DLD1 (cell line): ENCODE results near the gene CLTA.

ENCODE experiments used
- in situ Hi-C: cut with HindIII; loops from 2 replicates; pipeline ENCODE4 v1.10.0; 2017; ENCODE audit warnings: low sequenced_read_pairs

The CLTA gene, protein sequence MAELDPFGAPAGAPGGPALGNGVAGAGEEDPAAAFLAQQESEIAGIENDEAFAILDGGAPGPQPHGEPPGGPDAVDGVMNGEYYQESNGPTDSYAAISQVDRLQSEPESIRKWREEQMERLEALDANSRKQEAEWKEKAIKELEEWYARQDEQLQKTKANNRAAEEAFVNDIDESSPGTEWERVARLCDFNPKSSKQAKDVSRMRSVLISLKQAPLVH

GRCh38 chr9:36190388-36191289 is at the start of gene CLTA:
Gene CLTA, plus strand, starts transcription at chr9:36190921. Its CDS starts 136 bp downstream, at chr9:36191057.
- in situ Hi-C loops, result no loop called here

DNA sequence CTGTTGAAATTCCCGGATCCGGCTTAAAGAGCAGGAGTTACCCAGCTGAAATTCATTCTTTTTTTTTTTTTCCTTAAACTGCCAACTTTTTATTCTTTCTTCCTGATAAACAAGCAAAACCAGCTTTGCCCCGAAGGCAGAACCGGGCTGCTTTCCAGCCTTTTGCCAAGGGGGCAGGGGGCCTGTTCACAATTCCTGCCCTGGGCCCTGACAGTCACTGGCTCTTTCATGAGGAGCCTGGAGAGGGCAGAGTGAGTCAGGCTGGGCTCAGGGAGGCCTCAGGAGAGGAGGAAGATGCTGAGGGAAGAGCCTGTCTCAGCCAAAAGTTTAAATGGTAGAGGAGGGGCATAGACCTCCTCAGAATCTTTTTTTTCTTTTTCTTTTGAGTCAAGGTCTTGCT is 49.4 kb upstream of the CLTA start:
- in situ Hi-C loops, result no loop called here

DNA sequence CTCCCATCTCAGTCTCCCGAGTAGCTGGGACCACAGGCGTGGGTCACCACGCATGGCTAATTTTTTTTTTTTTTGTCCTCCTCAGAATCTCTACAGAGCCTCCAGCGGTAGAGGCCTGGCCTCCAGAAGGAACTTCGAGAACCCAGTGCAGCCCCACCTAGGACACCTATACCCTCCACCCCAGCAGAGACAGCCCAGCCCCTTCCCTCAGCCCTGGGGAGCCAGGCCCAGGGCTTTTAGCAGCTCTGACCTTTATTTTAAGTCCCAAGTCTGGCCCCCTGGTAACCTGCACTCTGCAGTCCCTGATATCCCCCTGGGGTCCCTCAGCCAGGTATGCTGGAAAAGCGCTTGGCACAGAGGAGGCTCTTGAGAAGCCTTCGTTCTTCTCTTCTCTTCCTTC is 49.0 kb upstream of the CLTA start:
- in situ Hi-C loops, result no loop called here

DNA sequence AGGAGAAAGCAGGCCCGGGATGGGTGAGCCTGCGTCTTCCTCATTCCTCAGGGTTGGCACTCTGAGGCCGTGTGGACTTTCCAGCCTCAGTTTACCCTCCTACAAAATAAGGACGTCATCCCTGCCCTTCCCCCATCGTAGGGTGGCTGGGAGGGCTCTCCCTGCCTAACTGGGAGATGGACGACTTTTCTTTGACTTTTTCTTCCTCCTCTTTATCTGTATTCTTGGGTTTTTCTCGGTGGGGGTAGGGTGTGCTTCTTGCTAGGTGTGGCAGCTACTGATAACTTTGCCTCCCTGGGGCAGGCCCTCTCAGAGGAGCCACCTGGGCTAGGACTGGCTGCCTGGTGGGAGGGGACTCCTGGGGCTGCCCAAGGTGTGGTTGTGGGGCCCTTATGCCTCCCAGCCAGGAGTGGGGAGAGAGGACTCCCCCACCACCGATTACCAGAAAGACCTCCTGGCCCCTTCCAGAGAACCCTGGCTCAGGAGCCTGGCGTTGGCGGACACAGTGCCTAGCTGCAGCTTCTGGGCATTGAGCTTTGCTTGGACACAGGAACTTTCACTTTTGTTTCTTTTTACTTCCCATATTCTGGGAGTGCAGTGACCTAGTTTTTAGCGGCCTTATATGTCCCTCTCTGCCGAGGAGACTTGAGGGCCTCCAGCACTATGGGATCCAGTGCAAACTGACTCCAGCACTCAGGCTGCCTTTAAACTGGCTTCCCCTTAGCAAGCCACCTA is 48.0 kb upstream of the CLTA start:
- in situ Hi-C loops, result no loop called here

GRCh38 chr9:36143245-36143641 is 47.5 kb upstream of the CLTA start:
- in situ Hi-C loops, result no loop called here

DNA sequence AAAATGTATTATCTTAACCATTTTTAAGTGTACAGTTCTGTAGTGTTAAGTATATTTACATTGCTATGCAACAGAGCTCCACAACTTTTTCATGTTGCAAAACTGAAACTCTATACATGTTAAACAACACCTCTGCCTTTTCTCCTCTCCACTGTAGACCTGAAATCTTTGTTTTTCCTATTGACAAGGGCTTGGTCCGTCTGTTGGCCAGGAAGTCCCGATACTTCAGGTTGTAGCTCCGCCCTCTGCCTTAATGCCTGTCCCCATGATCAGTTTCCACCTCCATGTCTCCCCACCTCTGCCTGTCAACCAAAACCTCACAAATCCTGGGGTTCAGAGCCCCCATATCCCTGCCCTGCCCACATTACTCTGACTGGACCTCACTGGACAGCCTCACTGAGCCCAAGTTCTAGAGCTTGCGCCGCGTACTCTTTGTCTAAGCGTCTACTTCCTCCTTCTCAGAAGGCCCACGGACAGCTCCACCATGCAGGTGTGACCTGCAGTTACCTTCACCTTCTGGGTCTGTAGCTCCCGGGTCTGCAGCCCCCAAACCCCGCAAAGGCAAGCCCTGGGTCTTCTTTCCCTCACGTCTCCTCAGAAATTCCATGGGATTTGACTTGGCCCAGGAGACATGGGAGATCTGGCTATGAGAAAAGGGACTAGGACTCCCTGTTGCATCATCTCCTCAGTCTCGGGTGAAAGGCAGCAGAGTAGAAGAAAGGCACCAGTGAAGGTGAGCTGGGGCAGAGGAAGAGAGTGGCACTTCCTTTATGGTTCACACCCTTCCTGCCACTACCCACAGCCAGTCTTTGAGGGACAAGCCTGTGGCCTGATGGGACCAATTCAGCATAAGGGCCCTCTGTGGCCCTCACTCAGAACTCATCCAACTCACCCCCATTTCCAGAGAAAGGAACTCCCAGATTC is 46.1 kb upstream of the CLTA start:
- in situ Hi-C loops, result no loop called here

DNA sequence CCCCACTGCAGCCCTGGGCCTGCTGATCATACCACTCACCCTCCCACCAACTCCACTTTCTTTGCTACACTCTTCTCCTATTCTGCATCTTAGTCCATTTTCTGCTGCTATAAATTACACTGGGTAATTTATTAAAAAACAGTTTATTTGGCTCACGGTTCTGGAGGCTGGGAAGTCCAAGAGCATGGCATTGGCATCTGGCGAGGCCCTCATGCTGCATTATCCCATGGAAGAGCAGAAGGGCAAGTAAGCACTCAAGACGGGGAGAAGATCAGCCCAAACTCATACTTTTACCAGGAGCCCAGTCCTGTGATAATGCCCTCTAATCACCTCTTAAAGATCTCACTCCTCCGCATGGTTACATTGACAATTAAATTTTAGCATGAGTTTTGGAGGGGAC is 44.8 kb upstream of the CLTA start:
- in situ Hi-C loops, result no loop called here

GRCh38 chr9:36146651-36147050 is 44.1 kb upstream of the CLTA start:
- in situ Hi-C loops, result no loop called here

DNA sequence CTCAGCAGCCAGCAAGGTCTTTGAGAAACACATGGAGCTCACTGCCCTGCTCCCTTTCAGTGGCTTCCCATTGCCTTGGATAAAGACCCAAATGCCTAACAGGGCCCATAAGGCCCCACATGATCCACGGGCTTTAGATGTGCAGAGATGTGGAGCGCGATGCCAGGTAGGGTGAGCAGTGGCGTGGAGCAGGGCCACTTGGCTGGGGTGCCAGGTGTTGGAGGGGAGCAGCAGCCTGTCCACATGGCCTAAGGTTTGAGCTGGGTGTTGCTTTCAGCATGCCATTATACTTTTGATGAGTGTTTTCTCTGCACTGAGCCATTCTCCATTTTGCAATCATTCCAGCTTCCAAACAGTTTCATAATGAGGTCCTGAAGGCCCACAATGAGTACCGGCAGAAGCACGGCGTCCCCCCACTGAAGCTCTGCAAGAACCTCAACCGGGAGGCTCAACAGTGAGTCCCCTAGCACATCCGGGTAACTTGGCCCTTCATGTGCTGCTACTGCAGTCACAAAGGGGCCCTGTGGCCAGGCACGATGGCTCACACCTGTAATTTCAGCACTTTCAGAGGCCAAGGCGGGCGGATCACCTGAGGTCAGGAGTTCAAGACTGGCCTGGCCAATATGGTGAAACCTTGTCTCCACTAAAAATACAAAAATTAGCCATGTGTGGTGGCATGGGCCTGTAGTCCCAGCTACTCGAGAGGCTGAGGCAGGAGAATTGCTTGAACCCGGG is 43.1 kb upstream of the CLTA start:
- in situ Hi-C loops, result no loop called here

DNA sequence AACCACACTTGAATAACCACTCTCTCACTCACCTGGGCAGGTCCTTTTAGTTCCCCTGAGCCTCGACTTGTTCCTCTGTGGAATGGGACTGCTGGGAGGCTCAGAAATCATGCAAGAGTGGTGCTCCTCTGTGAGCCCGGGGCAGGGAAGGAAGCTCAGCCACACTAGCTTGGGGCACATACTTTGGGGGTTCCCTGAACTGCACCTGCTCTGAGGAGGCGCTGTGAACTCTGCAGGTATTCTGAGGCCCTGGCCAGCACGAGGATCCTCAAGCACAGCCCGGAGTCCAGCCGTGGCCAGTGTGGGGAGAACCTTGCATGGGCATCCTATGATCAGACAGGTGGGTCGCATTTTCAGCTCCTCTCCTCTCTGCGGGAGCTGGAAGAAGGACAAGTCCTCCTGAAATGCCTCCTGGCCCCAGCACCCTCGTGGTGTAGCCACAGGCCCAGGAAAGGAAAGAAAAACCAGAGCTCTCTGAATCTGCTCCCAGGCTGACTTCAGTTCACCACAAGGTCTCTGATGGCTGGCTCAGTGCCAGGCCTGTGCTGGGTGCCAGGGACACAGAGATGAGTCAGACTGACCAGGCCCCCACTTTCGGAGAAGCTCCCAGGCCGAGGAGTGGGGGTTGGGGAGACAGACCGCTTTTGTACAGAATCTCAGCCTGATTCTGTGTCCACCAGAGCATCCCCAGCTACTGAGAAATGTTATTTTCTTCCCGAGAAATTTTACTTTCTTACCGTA is 42.2 kb upstream of the CLTA start:
- in situ Hi-C loops, result no loop called here

DNA sequence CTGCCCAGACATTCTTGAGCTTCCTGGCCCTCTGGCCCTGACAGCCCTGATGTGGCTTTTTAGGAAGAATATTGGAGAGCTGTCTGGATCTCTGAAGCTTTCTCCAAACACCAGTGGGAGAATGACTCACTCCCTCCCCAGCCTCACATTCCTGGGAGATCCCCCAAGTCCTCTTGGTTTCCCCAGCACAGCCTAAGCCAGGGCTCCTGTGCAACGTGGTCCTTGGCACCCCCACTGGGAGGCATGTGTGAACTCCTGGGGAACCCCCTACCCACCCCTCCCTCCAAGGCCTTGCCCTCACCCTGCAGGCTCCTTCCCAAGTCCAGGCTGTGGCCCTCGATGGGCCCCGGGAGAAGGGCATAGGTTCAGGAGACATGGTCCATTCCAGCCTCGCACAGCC is 41.5 kb upstream of the CLTA start:
- in situ Hi-C loops, result no loop called here

DNA sequence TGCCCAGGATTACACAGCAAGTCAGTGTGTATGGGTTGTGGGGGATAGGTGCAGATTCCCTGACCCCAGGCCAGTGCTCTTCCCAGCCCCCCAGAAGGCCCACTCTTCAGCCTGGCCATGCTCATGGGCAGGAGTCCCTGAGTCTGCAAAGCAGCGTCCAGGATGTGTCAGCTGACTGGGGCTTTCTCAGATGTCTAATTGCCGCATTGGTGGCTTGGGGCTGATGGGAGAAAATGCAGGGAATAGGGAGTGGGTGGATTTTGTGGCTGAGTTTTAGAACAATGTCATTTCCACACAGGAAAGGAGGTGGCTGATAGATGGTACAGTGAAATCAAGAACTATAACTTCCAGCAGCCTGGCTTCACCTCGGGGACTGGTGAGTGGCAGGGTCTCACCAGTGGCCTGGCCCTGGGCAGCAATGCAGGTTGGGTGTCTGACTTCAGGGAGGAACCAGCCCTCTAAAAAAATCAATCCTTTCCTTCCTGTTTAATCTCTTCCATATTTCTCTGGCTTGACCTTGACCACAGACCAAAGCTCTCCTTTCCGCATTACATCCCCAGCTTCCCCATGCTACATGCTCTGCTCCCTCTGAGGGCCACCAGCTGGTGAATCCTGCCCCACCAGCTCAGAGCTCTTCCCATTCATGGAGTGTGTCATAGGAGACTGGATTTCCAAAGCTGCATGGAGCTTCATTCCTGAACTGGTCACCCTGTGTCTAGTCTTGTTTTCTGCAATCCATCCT is 40.0 kb upstream of the CLTA start:
- in situ Hi-C loops, result no loop called here

- in situ Hi-C loops, result no loop called here
Measured at GRCh38 chr9:36151316-36152210, 39.2 kb upstream of the CLTA start.

GRCh38 chr9:36152741-36153438 is 37.8 kb upstream of the CLTA start:
- in situ Hi-C loops, result no loop called here

- in situ Hi-C loops, result no loop called here
Measured at GRCh38 chr9:36153746-36154145, 37.0 kb upstream of the CLTA start.

DNA sequence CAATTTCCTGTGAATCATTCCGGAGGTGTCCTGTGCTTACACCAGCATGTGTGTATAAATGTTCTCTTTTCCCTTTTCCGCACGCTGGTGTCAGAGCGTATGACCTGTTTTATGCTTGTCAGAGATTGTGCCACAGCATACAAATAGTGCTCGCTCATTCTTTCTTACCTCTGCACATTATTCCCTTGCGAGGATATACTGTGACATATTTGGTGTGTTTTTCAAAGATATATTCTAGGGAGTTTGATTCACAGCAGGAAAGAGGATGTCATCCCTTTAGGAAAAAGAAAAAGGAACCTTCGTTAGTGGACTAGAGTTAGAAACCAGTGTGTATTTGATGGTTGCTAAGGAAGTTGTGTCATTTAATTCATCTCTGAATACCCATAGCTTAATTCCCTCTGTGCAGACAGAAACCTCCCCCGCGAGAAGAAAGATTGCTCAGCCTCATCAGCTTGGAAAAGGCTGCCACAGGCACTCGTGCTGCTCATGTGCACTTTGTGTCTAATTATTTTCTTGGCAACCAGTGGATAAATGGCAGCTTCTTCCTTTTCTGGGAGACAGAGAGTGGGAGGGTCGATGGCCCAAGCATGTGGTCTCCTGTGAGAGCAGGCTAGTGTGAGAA is 36.3 kb upstream of the CLTA start:
- in situ Hi-C loops, result no loop called here

DNA sequence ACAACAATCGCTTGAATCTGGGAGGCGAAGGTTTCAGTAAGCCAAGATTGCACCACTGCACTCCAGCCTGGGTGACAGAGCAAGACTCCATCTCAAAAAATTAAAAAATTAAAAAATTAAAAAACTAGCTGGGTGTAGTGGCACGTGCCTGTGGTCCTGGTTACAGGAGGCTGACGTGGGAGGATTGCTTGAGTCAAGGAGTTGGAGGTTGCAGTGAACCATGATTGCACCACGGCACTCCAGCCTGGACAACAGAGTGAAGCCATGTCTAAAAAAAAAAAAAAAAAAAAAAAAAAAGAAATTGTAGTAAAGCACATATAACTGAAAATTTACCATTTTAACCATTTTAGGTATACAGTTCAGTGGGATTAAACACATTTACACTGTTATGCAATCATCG is 34.6 kb upstream of the CLTA start:
- in situ Hi-C loops, result no loop called here
